ENCODE data around the gene CEP70.
"Not testable (repeated sequence)": the region's sequence is repeated elsewhere in the genome, so short reads cannot be mapped to it uniquely, and the experiment has no call there.

Gene CEP70

DNA sequence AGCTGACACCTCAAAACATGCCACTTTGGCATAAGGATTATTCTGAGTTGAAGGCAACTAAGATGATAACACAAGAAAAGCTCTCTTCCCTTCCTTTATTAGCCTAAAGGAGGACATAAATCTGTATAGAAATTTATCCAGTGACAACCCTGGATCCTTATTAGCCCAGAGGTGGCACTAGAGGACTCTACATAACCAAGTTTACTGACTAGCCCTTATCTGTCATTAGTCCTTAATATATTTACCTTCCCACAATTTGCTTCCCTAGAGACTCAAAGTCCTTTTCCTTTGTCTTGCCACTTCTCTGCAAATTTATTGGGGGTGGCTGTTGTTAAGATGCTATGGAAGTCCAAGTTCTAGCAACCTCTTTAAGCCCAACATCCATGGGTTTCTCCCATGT lies 26.7 kb downstream of the CEP70 start:
- Histone ChIP-seq H3K4me1 (ENCODE audit: control insufficient read depth, low read depth, low read length) (no peaks in the 10 kb centered on the region), H3K79me2 (ENCODE audit: control insufficient read depth, insufficient read depth, low read length) (no peaks in the 10 kb centered on the region), H3K79me1 (ENCODE audit: low read length) (no peaks in the 10 kb centered on the region), H3K27me3 (ENCODE audit: insufficient read depth, low read length, poor library complexity) (no peaks in the 10 kb centered on the region), H2BK5ac (ENCODE audit: low read length) (no peak overlapping the region), H3K18ac (ENCODE audit: low read length) (no peak overlapping the region), H3K56ac (ENCODE audit: low read length) (no peak overlapping the region), H3K4me3 (ENCODE audit: low read length) (no peak overlapping the region), H2BK15ac (replicated peaks; ENCODE audit: low read depth) (no peak overlapping the region), H3K4me2 (ENCODE audit: low read length) (no peak overlapping the region), H2BK120ac (ENCODE audit: low read depth, low read length) (no peak overlapping the region), H3K23ac (ENCODE audit: low read length) (no peak overlapping the region), H4K5ac (ENCODE audit: low read length) (no peak overlapping the region), H4K8ac (ENCODE audit: low read depth, low read length) (no peak overlapping the region), H3K4ac (ENCODE audit: low read depth, low read length) (no peak overlapping the region), H3K36me3 (ENCODE audit: control insufficient read depth, insufficient read depth, low read length) (no peaks in the 10 kb centered on the region), H3K9ac (ENCODE audit: low read length) (no peak overlapping the region), H3K27ac (ENCODE audit: low read depth, low read length) (no peak overlapping the region), H2AK5ac (ENCODE audit: low read length) (no peak overlapping the region)
- no peak for DNase-seq

- H3K27ac ChIP-seq (ENCODE audit: low read depth, low read length), result not testable (repeated sequence)
- no CpG with 5 or more reads among the region's 2 CpGs for WGBS (ENCODE audit: extremely low coverage, insufficient coverage, low lambda C conversion rate)
Observed at GRCh38 chr3:138566293-138566692, 27.8 kb downstream of the CEP70 start.

DNA sequence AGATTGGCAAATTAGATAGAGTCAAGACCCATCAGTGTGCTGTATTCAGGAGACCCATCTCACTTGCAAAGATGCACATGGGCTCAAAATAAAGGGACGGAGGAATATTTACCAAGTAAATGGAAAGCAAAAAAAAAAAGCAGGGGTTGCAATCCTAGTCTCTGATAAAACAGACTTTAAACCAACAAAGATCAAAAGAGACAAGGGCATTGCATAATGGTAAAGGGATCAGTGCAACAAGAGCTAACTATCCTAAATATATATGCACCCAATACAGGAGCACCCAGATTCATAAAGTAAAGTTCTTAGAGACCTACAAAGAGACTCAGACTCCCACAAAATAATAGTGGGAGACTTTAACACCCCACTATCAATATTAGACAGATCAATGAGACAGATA lies 31.2 kb downstream of the CEP70 start:
- H2BK120ac ChIP-seq (ENCODE audit: low read depth, low read length), result not testable (repeated sequence)
- WGBS (ENCODE audit: extremely low coverage, insufficient coverage, low lambda C conversion rate), result no CpG with 5 or more reads among the region's 1 CpG

More at GRCh38 chr3:138566293-138566692, 27.8 kb downstream of the CEP70 start:
- not testable (repeated sequence) for H3K79me1 ChIP-seq (ENCODE audit: low read length); H3K9ac ChIP-seq (ENCODE audit: low read length); H2AK5ac ChIP-seq (ENCODE audit: low read length); H4K8ac ChIP-seq (ENCODE audit: low read depth, low read length); H2BK5ac ChIP-seq (ENCODE audit: low read length); H3K27me3 ChIP-seq (ENCODE audit: insufficient read depth, low read length, poor library complexity); H3K18ac ChIP-seq (ENCODE audit: low read length); H3K4me3 ChIP-seq (ENCODE audit: low read length); H3K4ac ChIP-seq (ENCODE audit: low read depth, low read length); H3K4me1 ChIP-seq (ENCODE audit: control insufficient read depth, low read depth, low read length); H2BK120ac ChIP-seq (ENCODE audit: low read depth, low read length); H4K5ac ChIP-seq (ENCODE audit: low read length); DNase-seq; H3K4me2 ChIP-seq (ENCODE audit: low read length); H3K23ac ChIP-seq (ENCODE audit: low read length); H3K36me3 ChIP-seq (ENCODE audit: control insufficient read depth, insufficient read depth, low read length); H3K79me2 ChIP-seq (ENCODE audit: control insufficient read depth, insufficient read depth, low read length); H3K56ac ChIP-seq (ENCODE audit: low read length); H2BK15ac ChIP-seq (replicated peaks; ENCODE audit: low read depth)

DNA sequence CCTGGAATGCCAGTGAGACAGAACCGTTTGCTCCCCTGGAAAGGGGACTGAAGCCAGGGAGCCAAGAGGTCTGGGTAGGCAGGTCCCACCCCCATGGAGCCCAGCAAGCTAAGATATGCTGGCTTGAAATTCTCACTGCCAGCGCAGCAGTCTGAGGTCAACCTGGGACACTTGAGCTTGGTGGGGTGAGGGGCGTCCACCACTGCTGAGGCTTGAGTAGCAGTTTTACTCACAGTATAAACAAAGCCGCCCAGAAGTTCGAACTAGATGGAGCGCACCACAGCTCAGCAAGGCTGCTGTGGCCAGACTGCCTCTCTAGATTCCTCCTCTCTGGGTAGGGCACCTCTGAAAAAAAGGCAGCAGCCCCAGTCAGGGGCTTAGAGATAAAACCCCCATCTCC lies 33.6 kb downstream of the CEP70 start:
- no peak overlapping the region for H3K4ac ChIP-seq (ENCODE audit: low read depth, low read length)
- no peak overlapping the region for H2BK15ac ChIP-seq (replicated peaks; ENCODE audit: low read depth)
- no peak for DNase-seq
- H3K27me3 ChIP-seq (ENCODE audit: insufficient read depth, low read length, poor library complexity), result no peaks in the 10 kb centered on the region
- no peak overlapping the region for H3K9ac ChIP-seq (ENCODE audit: low read length)
- no peaks in the 10 kb centered on the region for H3K79me2 ChIP-seq (ENCODE audit: control insufficient read depth, insufficient read depth, low read length)
- no peak overlapping the region for H3K4me3 ChIP-seq (ENCODE audit: low read length)
- WGBS (ENCODE audit: extremely low coverage, insufficient coverage, low lambda C conversion rate), result no CpG with 5 or more reads among the region's 6 CpGs
- H3K79me1 ChIP-seq (ENCODE audit: low read length), result no peaks in the 10 kb centered on the region
- no peak overlapping the region for H2BK120ac ChIP-seq (ENCODE audit: low read depth, low read length)
- H3K23ac ChIP-seq (ENCODE audit: low read length), result no peak overlapping the region
- H2AK5ac ChIP-seq (ENCODE audit: low read length), result no peak overlapping the region
- no peak overlapping the region for H4K8ac ChIP-seq (ENCODE audit: low read depth, low read length)
- no peak overlapping the region for H3K27ac ChIP-seq (ENCODE audit: low read depth, low read length)
- no peak overlapping the region for H3K56ac ChIP-seq (ENCODE audit: low read length)
- H2BK5ac ChIP-seq (ENCODE audit: low read length), result no peak overlapping the region
- H3K4me2 ChIP-seq (ENCODE audit: low read length), result no peak overlapping the region
- H3K4me1 ChIP-seq (ENCODE audit: control insufficient read depth, low read depth, low read length), result no peaks in the 10 kb centered on the region
- H4K5ac ChIP-seq (ENCODE audit: low read length), result no peak overlapping the region
- no peaks in the 10 kb centered on the region for H3K36me3 ChIP-seq (ENCODE audit: control insufficient read depth, insufficient read depth, low read length)
- H3K18ac ChIP-seq (ENCODE audit: low read length), result no peak overlapping the region

More for the DNA sequence above, 31.2 kb downstream of the CEP70 start:
- H3K36me3 ChIP-seq (ENCODE audit: control insufficient read depth, insufficient read depth, low read length); H3K79me1 ChIP-seq (ENCODE audit: low read length); H3K23ac ChIP-seq (ENCODE audit: low read length); H3K4me3 ChIP-seq (ENCODE audit: low read length); H3K27ac ChIP-seq (ENCODE audit: low read depth, low read length); H4K5ac ChIP-seq (ENCODE audit: low read length); H3K4me2 ChIP-seq (ENCODE audit: low read length); H3K18ac ChIP-seq (ENCODE audit: low read length); H3K4me1 ChIP-seq (ENCODE audit: control insufficient read depth, low read depth, low read length); H3K4ac ChIP-seq (ENCODE audit: low read depth, low read length); H3K79me2 ChIP-seq (ENCODE audit: control insufficient read depth, insufficient read depth, low read length); H3K27me3 ChIP-seq (ENCODE audit: insufficient read depth, low read length, poor library complexity); H2BK5ac ChIP-seq (ENCODE audit: low read length); DNase-seq; H3K9ac ChIP-seq (ENCODE audit: low read length); H3K56ac ChIP-seq (ENCODE audit: low read length); H2BK15ac ChIP-seq (replicated peaks; ENCODE audit: low read depth); H4K8ac ChIP-seq (ENCODE audit: low read depth, low read length); H2AK5ac ChIP-seq (ENCODE audit: low read length): not testable (repeated sequence)

- Histone ChIP-seq H4K8ac (ENCODE audit: low read depth, low read length) (no peak overlapping the region), H2BK120ac (ENCODE audit: low read depth, low read length) (no peak overlapping the region), H2BK5ac (ENCODE audit: low read length) (no peak overlapping the region), H3K23ac (ENCODE audit: low read length) (no peak overlapping the region), H3K27ac (ENCODE audit: low read depth, low read length) (no peak overlapping the region), H3K4me3 (ENCODE audit: low read length) (no peak overlapping the region), H3K56ac (ENCODE audit: low read length) (no peak overlapping the region), H3K79me1 (ENCODE audit: low read length) (no peaks in the 10 kb centered on the region), H3K18ac (ENCODE audit: low read length) (no peak overlapping the region), H3K4me1 (ENCODE audit: control insufficient read depth, low read depth, low read length) (no peaks in the 10 kb centered on the region), H3K36me3 (ENCODE audit: control insufficient read depth, insufficient read depth, low read length) (no peaks in the 10 kb centered on the region), H3K79me2 (ENCODE audit: control insufficient read depth, insufficient read depth, low read length) (no peaks in the 10 kb centered on the region), H4K5ac (ENCODE audit: low read length) (no peak overlapping the region), H3K9ac (ENCODE audit: low read length) (no peak overlapping the region), H2AK5ac (ENCODE audit: low read length) (no peak overlapping the region), H2BK15ac (replicated peaks; ENCODE audit: low read depth) (no peak overlapping the region), H3K4me2 (ENCODE audit: low read length) (no peak overlapping the region), H3K27me3 (ENCODE audit: insufficient read depth, low read length, poor library complexity) (no peaks in the 10 kb centered on the region), H3K4ac (ENCODE audit: low read depth, low read length) (no peak overlapping the region)
- WGBS (ENCODE audit: extremely low coverage, insufficient coverage, low lambda C conversion rate), result no CpG with 5 or more reads among the region's 4 CpGs
- DNase-seq, result no peak
Observed at GRCh38 chr3:138559134-138559533, 34.9 kb downstream of the CEP70 start.

- H4K5ac ChIP-seq (ENCODE audit: low read length); H3K27ac ChIP-seq (ENCODE audit: low read depth, low read length); DNase-seq; H3K4me2 ChIP-seq (ENCODE audit: low read length); H3K4me3 ChIP-seq (ENCODE audit: low read length); H3K56ac ChIP-seq (ENCODE audit: low read length); H3K23ac ChIP-seq (ENCODE audit: low read length); H2BK120ac ChIP-seq (ENCODE audit: low read depth, low read length); H3K4ac ChIP-seq (ENCODE audit: low read depth, low read length); H3K4me1 ChIP-seq (ENCODE audit: control insufficient read depth, low read depth, low read length); H3K27me3 ChIP-seq (ENCODE audit: insufficient read depth, low read length, poor library complexity); H3K18ac ChIP-seq (ENCODE audit: low read length); H2BK5ac ChIP-seq (ENCODE audit: low read length); H3K79me1 ChIP-seq (ENCODE audit: low read length); H2AK5ac ChIP-seq (ENCODE audit: low read length); H3K36me3 ChIP-seq (ENCODE audit: control insufficient read depth, insufficient read depth, low read length); H3K9ac ChIP-seq (ENCODE audit: low read length); H3K79me2 ChIP-seq (ENCODE audit: control insufficient read depth, insufficient read depth, low read length); H4K8ac ChIP-seq (ENCODE audit: low read depth, low read length); H2BK15ac ChIP-seq (replicated peaks; ENCODE audit: low read depth): not testable (repeated sequence)
- no CpG with 5 or more reads among the region's 5 CpGs for WGBS (ENCODE audit: extremely low coverage, insufficient coverage, low lambda C conversion rate)
Observed at GRCh38 chr3:138554775-138555174, 39.3 kb downstream of the CEP70 start.

Data from mesendoderm (in vitro differentiated cells).